GM19372 (cell line): ENCODE data around the gene CLCN3.
"Not testable (repeated sequence)": the region's sequence is repeated elsewhere in the genome, so short reads cannot be mapped to it uniquely, and the experiment has no call there.

Source experiments
- ATAC-seq: cut with Tn5 transposase; IDR thresholded peaks from one replicate; pipeline ENCODE4 v1.9.1; 2021; ENCODE audit warnings: mild to moderate bottlenecking, low read depth, moderate library complexity; ENCODE audit not compliant: unreplicated experiment

CLCN3 gene

GRCh38 chr4:169619958-169620879, at the start of gene CLCN3:
TSS of gene CLCN3 (plus strand) at chr4:169620578. CDS start at chr4:169635929, 15,351 bp downstream.
- ATAC-seq: peak; percentile 91

DNA sequence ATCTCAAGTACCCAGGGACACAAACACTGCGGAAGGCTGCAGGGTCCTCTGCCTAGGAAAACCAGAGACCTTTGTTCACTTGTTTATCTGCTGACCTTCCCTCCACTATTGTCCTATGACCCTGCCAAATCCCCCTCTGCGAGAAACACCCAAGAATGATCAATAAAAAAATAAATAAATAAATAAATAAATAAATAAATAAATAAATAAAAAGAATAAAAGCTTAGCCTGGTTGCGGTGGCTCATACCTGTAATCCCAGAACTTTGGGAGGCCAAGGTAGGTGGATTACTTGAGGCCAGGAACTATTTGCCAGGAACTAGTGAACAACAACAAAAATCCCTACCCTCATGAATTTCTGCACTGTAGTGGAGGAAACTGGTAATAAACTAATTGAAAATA, 49.4 kb upstream of the CLCN3 start:
- ATAC-seq: not testable (repeated sequence)

DNA sequence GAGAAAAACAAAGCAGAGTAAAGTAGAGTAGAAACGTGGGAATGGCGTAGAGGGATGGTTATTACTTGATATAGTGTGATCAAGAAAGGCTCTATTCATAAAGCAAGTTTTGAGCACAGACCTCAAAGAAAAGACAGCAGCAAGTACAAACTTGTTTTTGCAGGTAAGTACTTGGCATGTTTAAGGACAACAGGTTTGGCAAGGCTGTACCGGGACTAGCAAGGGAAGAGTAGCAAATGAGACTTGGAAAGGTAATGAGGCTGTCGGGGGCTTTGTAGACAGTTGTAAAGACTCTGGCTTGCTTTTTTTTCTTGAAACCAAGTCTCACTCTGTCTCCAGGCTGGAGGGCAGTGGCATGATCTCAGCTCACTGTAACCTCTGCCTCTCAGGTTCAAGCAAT, 48.9 kb upstream of the CLCN3 start:
- ATAC-seq: no peak

DNA sequence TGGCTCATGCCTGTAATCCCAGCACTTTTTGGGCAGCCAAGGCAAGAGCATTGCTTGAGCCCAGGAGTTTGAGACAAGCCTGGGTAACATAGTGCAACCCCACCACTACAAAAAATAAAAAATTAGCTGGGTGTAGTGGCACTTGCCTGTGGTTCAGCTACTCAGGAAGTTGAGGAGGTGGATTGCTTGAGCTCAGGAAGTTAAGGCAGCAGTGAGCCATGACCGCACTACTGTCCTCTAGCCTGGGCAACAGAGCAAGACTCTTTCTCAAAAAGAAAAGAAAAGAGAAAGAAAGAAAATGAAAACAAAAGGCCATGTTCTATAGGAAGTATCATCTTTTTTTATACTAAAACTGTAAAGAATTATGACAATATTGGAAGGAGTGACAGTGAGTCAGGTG, 46.5 kb upstream of the CLCN3 start:
- ATAC-seq: no peak

DNA sequence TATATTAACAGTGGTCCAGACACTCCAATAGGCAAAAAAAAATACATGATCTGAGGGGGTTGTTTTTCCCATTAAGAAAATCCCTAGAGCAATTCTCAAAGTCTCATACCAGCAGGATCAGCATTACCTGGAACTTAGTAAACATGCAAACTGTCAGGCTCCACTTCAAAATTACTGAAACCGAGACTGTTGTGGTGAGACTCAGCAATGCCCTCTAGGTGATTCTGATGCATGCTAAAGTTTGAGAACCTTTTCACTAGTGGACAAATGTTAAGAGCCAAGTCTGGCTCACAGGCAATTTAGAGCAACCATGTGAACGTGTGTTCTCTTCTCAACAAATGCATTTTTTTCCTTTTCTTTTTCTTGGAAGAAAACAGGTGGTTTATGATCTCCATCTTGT, 38.2 kb upstream of the CLCN3 start:
- peak; percentile 81 for ATAC-seq

DNA sequence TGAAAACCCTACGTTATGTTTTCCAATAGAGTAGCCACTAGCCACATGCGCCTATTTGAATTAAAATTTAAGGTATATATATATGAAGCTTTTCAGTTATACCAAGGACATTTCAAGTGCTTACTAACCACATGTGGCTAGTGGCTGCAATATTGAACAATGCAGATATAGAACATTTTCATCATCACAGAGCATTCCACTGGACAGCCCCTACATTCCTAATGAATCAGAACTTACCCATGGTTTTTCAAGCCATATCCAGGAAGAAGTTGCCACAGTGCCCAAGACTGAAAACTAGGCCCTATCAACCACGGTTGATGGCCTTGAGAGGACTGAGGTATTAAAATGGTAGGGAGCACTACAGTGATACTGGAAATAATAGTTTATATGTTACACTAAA, 37.7 kb upstream of the CLCN3 start:
- no peak for ATAC-seq

GRCh38 chr4:169583563-169583962, 36.8 kb upstream of the CLCN3 start:
- no peak for ATAC-seq

DNA sequence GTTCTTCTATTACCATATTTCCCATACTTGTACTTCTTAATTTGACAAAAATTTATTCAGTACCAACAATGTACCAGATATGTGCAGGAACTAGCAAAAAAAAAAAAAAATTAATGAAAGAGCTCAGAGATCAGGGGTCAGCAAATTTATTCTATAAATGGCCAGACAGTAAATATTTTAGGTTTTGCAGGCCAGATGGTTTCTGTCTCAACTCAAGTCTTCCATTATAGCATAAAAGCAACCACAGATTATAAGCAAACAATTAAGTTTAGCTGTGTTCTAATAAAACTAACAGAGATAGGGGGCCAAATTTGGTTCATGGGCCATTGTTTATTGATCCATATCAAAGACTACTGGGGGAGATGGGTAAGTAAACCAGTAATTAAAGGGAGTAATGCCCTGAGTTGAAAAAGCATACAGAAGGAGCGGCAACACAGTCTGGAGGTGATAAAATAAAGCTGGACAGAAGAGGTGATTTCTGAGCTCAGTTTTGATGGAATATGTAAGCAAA, 27.3 kb upstream of the CLCN3 start:
- no peak for ATAC-seq

GRCh38 chr4:169594560-169595195, 25.7 kb upstream of the CLCN3 start:
- ATAC-seq: no peak

DNA sequence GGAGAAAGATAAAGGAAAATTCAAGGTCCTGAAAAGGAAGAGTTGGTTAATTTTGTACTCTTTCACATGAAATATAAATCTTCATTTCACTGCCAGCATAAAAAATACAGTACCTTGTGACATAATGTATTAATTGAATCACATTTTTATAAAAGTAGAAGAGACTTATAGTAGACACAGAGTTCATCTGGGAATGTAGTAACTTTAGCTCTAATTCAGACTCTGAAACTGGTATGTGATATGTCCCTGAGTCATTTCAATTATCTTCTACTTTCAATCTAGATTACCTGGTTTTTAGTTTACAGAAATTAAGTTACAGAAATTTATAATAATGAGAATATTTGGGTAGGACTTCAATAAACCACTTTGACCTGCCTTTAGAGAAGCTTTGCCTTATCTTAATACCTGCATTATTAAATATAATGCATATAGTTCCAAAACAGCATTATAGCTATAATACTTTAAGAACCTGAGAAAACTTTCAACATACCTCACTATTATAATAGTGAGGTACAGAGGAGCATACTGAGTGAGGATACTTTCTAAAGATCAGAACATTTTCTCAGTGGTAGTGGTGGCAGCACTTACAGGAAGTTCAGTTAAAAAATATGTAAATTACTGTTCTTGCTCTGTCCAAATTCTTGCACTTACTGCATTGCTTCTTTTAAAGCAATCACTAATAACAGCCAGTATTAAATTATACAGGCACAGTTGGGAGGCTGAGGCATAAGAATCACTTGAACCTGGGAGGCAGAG, 19.2 kb upstream of the CLCN3 start:
- ATAC-seq: no peak

DNA sequence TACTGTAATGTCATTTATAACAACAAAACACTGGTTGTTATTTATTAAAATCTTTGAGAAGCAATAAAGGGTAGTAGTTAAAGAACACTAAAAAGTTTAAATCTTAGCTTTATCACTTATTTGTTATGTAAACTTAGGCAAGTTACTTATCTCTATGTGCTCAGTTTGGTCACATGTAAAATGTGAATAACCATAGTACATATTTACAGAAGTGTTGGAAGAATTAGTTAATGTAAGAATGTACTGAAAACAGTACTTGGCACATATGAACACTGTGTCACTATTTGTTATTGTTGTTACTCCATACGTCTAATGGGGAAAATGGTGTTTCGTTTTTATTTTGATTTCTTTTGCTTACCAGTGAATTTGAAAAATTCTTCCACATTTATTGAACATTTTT, 17.1 kb upstream of the CLCN3 start:
- no peak for ATAC-seq

DNA sequence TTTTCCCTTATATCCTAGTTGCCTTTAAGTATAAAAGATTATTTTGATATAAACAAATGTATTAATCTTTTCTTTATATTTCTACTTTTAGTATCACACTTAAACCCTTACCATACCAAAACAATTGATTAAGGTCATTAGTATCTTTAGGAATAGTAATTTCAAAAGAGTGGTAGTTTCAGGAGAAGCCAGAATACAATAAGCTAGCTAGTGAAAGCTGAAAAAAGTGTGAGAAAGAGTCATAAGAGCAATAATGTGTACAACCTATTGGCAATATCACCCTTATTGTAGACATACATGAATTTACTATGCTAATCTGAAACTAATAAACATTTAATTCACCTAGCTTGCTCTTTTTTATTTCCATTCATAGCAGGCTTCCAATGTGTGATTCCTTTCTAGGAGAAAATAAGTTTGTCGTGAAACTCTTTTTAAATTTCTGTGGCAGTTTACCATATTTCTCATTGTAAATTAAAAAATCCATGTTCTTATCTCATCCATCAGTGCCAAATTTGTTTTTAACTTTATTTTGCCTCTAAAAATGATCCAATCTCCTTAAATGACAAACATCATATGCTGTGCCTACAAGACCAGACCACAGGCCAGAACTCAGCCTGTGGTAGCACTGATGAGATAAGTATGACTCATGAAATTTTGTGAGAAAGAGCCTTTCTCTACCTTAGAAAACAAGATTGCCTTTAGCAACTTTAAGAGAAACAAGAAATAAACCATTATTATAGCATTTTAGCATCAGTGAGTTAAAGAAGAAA, 16.1 kb upstream of the CLCN3 start:
- ATAC-seq: peak; percentile 59

GRCh38 chr4:169604903-169605331, 15.5 kb upstream of the CLCN3 start:
- no peak for ATAC-seq

- no peak for ATAC-seq
Measured at GRCh38 chr4:169611157-169611556, 9.2 kb upstream of the CLCN3 start.

- ATAC-seq: peak; percentile 90
Measured at GRCh38 chr4:169611991-169612870, 8.1 kb upstream of the CLCN3 start, which contains the start of gene NEK1. TSS of gene NEK1 (minus strand) at chr4:169612583. CDS start at chr4:169602630, 9,953 bp downstream.

GRCh38 chr4:169612871-169613859, 7.2 kb upstream of the CLCN3 start:
- peak; percentile 38 for ATAC-seq

- no peak for ATAC-seq
Measured at GRCh38 chr4:169615467-169616106, 4.8 kb upstream of the CLCN3 start.
